Measurements from ENCODE around the gene CYFIP1. TPM values are rescaled to one million over a fixed set of nuclear protein-coding genes. Genes with fewer than 3 reads are reported as not detected.
A peak's percentile ranks its signal among the peaks of the same experiment; 100 is the strongest.

CYFIP1 gene
- total and polyA plus RNA-seq, 2 donors from 2014 or later: 32.3 to 143 TPM

DNA sequence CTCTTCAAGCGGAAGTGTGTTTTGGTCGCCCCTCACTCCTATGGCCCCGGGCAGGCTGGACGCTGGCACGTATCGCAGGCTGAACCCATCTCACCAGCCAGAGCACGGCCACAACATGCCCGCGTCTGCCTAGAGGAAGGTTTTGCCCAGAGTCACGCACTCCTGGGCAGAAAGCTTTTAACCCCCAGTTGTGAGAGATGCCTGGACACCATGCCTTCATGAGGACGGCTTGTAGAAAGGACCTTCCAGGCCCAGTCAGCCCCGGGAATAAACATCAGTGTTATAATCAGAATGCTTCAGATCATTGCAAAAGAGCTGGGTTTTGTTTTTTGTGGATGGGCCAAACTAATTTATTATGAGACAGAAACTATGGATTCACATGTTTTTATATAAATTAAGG lies 16.5 kb downstream of the CYFIP1 start:
- H3K4me1 ChIP-seq (ENCODE audit: control insufficient read depth in 2 of 3, insufficient read depth in 2 of 3, low read depth in 1 of 3, low read length in 3 of 3): peaks cover 0 to 25% (median 13%) of the 10 kb centered on the region in 3 donors
- no peak overlapping the region for H3K4me3 ChIP-seq (ENCODE audit: low read length in 3 of 3)
- H3K36me3 ChIP-seq (ENCODE audit: control insufficient read depth in 2 of 3, insufficient read depth in 3 of 3, low read length in 3 of 3): no peaks in the 10 kb centered on the region
- intact Hi-C loops (cut with DNase I): no loop called here
- no peak overlapping the region for H3K9ac ChIP-seq (ENCODE audit: low read length in 3 of 3)
- no peaks in the 10 kb centered on the region for H3K9me3 ChIP-seq (ENCODE audit: control insufficient read depth in 2 of 3, insufficient read depth in 1 of 3, low read length in 3 of 3)
- no peaks in the 10 kb centered on the region for H3K27me3 ChIP-seq (ENCODE audit: control insufficient read depth, insufficient read depth, low read length)
- DNase-seq: no peak
- H3K27ac ChIP-seq (ENCODE audit: low read depth in 2 of 2, low read length in 2 of 2): no peak overlapping the region
- FAIRE-seq: no peak
- TF ChIP-seq, protein P1, sequence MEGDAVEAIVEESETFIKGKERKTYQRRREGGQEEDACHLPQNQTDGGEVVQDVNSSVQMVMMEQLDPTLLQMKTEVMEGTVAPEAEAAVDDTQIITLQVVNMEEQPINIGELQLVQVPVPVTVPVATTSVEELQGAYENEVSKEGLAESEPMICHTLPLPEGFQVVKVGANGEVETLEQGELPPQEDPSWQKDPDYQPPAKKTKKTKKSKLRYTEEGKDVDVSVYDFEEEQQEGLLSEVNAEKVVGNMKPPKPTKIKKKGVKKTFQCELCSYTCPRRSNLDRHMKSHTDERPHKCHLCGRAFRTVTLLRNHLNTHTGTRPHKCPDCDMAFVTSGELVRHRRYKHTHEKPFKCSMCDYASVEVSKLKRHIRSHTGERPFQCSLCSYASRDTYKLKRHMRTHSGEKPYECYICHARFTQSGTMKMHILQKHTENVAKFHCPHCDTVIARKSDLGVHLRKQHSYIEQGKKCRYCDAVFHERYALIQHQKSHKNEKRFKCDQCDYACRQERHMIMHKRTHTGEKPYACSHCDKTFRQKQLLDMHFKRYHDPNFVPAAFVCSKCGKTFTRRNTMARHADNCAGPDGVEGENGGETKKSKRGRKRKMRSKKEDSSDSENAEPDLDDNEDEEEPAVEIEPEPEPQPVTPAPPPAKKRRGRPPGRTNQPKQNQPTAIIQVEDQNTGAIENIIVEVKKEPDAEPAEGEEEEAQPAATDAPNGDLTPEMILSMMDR (IDR thresholded peaks at IDR 0.05; ENCODE audit: borderline replicate concordance, extremely low read depth, insufficient read depth): no peak

DNA sequence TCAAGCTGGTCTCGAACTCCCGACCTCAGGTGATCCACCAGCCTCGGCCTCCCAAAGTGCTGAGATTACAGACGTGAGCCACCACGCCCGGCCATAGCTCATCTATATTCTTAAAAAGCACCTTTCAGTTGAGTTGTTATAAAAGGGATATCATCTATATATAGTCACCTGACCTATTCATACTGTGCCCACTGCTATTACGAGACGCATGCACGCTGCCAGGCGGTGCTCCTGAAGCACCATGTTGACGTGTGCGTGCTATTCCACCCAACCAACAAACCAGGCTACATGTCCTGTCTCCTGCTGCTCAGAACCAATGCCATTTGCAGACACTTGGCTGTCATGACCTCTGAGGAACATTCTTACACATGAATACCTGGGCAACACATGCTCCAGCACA lies 17.6 kb downstream of the CYFIP1 start:
- Histone ChIP-seq H3K27ac (ENCODE audit: low read depth in 2 of 2, low read length in 2 of 2) (no peak overlapping the region), H3K36me3 (ENCODE audit: control insufficient read depth in 2 of 3, insufficient read depth in 3 of 3, low read length in 3 of 3) (no peaks in the 10 kb centered on the region), H3K4me1 (ENCODE audit: control insufficient read depth in 2 of 3, insufficient read depth in 2 of 3, low read depth in 1 of 3, low read length in 3 of 3) (peaks cover 0 to 24% (median 13%) of the 10 kb centered on the region in 3 donors), H3K9ac (ENCODE audit: low read length in 3 of 3) (no peak overlapping the region), H3K27me3 (ENCODE audit: control insufficient read depth, insufficient read depth, low read length) (no peaks in the 10 kb centered on the region), H3K9me3 (ENCODE audit: control insufficient read depth in 2 of 3, insufficient read depth in 1 of 3, low read length in 3 of 3) (no peaks in the 10 kb centered on the region), H3K4me3 (ENCODE audit: low read length in 3 of 3) (no peak overlapping the region)
- DNase-seq (no peak), FAIRE-seq (no peak)
- intact Hi-C loops (cut with DNase I): no loop called here
- TF ChIP-seq, protein P1 (IDR thresholded peaks at IDR 0.05; ENCODE audit: borderline replicate concordance, extremely low read depth, insufficient read depth): no peak

DNA sequence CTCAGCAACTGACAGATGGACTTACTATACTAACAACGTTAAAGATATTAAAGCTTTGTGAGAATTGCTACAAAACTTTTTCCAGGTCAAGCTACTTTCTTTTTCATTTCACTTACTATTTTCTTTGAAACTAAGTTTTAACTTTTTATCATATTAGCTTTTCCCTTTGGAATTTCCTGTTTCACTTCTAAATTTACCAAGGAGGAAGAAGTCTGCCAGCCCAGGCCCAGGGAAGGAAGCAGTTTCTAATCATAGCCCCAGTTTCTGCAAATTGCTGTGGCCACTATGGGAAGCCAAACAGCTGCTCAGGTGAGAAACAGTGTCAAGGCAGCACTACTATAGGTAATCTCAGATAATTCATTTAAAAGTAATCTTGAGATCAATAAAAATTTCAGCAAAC lies 18.4 kb downstream of the CYFIP1 start:
- Histone ChIP-seq H3K4me3 (ENCODE audit: low read length in 3 of 3) (no peak overlapping the region), H3K4me1 (ENCODE audit: control insufficient read depth in 2 of 3, insufficient read depth in 2 of 3, low read depth in 1 of 3, low read length in 3 of 3) (peaks cover 0 to 24% (median 13%) of the 10 kb centered on the region in 3 donors), H3K9ac (ENCODE audit: low read length in 3 of 3) (no peak overlapping the region), H3K9me3 (ENCODE audit: control insufficient read depth in 2 of 3, insufficient read depth in 1 of 3, low read length in 3 of 3) (no peaks in the 10 kb centered on the region), H3K36me3 (ENCODE audit: control insufficient read depth in 2 of 3, insufficient read depth in 3 of 3, low read length in 3 of 3) (no peaks in the 10 kb centered on the region), H3K27me3 (ENCODE audit: control insufficient read depth, insufficient read depth, low read length) (no peaks in the 10 kb centered on the region), H3K27ac (ENCODE audit: low read depth in 2 of 2, low read length in 2 of 2) (no peak overlapping the region)
- FAIRE-seq: no peak
- TF ChIP-seq, protein P1 (IDR thresholded peaks at IDR 0.05; ENCODE audit: borderline replicate concordance, extremely low read depth, insufficient read depth): no peak
- intact Hi-C loops (cut with DNase I): no loop called here
- DNase-seq: no peak

DNA sequence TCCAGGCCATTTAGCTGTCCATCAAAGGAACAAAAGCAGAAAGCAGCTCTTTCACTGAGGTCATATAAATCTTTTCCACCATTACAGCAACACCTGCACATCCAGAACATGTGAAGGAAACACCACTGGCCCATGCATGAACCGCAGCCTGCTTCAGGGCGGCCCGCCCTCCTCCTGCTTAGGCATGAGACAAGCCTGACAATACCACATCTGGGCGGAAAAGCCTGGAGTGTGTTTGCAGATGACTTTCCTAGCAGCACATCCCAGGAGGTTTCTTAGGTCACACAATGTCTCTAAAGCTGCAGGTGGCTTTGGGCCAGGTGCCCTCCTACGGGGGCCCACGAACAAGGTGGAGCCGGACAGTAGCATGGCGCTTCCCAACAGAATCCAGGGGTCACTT lies 19.6 kb downstream of the CYFIP1 start:
- peaks cover 0 to 25% (median 13%) of the 10 kb centered on the region in 3 donors for H3K4me1 ChIP-seq (ENCODE audit: control insufficient read depth in 2 of 3, insufficient read depth in 2 of 3, low read depth in 1 of 3, low read length in 3 of 3)
- no peak for FAIRE-seq

More for the DNA sequence above, 19.6 kb downstream of the CYFIP1 start:
- no peaks in the 10 kb centered on the region for H3K27me3 ChIP-seq (ENCODE audit: control insufficient read depth, insufficient read depth, low read length)
- H3K36me3 ChIP-seq (ENCODE audit: control insufficient read depth in 2 of 3, insufficient read depth in 3 of 3, low read length in 3 of 3): no peaks in the 10 kb centered on the region
- no peak overlapping the region for H3K4me3 ChIP-seq (ENCODE audit: low read length in 3 of 3)
- DNase-seq: peak in 2 of 5 donors; percentile 27 to 31
- intact Hi-C loops (cut with DNase I): no loop called here
- TF ChIP-seq, protein P1 (IDR thresholded peaks at IDR 0.05; ENCODE audit: borderline replicate concordance, extremely low read depth, insufficient read depth): no peak
- H3K27ac ChIP-seq (ENCODE audit: low read depth in 2 of 2, low read length in 2 of 2): no peak overlapping the region
- H3K9me3 ChIP-seq (ENCODE audit: control insufficient read depth in 2 of 3, insufficient read depth in 1 of 3, low read length in 3 of 3): no peaks in the 10 kb centered on the region
- no peak overlapping the region for H3K9ac ChIP-seq (ENCODE audit: low read length in 3 of 3)
